Vagina (tissue), 2 donors: Measurements from ENCODE around the gene CIITA.

ENCODE experiments used
- POLR2A ChIP-seq, 2 donors: fragments of 450-650 bp; IDR thresholded peaks; one replicate each; pipeline ENCODE4 v1.6.1; 2017; ENCODE audit warnings: antibody characterized with exemption in 2 of 2, mild to moderate bottlenecking in 2 of 2, moderate library complexity in 2 of 2
- POLR2AphosphoS5 ChIP-seq, 2 donors: sonication (generic); formaldehyde crosslinking; IDR thresholded peaks; one replicate each; pipeline ENCODE4 v1.9.0; 2017; ENCODE audit warnings: antibody characterized with exemption in 2 of 2, mild to moderate bottlenecking in 2 of 2, low read depth in 1 of 2; ENCODE audit not compliant: insufficient read depth in 1 of 2
- TF ChIP-seq, protein P1 (sequence below), 3 experiments: fragments of 450-650 bp in 2 of 3; fragments of 200-600 bp in 1 of 3; sonication (generic) in 1 of 3; IDR thresholded peaks; one replicate each; pipeline ENCODE4 v1.5.1; 2017 to 2019; ENCODE audit warnings: antibody characterized with exemption in 3 of 3, mild to moderate bottlenecking in 2 of 3, moderate library complexity in 2 of 3

GRCh38 chr16:10906482-10906881, 29.5 kb downstream of the CIITA start:
- TF ChIP-seq, protein P1, sequence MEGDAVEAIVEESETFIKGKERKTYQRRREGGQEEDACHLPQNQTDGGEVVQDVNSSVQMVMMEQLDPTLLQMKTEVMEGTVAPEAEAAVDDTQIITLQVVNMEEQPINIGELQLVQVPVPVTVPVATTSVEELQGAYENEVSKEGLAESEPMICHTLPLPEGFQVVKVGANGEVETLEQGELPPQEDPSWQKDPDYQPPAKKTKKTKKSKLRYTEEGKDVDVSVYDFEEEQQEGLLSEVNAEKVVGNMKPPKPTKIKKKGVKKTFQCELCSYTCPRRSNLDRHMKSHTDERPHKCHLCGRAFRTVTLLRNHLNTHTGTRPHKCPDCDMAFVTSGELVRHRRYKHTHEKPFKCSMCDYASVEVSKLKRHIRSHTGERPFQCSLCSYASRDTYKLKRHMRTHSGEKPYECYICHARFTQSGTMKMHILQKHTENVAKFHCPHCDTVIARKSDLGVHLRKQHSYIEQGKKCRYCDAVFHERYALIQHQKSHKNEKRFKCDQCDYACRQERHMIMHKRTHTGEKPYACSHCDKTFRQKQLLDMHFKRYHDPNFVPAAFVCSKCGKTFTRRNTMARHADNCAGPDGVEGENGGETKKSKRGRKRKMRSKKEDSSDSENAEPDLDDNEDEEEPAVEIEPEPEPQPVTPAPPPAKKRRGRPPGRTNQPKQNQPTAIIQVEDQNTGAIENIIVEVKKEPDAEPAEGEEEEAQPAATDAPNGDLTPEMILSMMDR (IDR thresholded peaks at IDR 0.05) = no peak
- TF ChIP-seq POLR2AphosphoS5 (IDR thresholded peaks at IDR 0.05; ENCODE audit: insufficient read depth in 1 of 2, low read depth in 1 of 2) = no peak
- TF ChIP-seq POLR2A (IDR thresholded peaks at IDR 0.05) = no peak
